HG02970 (cell line): ENCODE results near the gene ATP5MC3.
"Not testable (repeated sequence)": the region's sequence is repeated elsewhere in the genome, so short reads cannot be mapped to it uniquely, and the experiment has no call there.

ENCODE experiments used
- ATAC-seq: cut with Tn5 transposase; IDR thresholded peaks from one replicate; pipeline ENCODE4 v1.9.1; 2021; ENCODE audit warnings: mild to moderate bottlenecking, moderate library complexity, moderate number of reproducible peaks; ENCODE audit not compliant: unreplicated experiment, low FRiP score

The ATP5MC3 gene

DNA sequence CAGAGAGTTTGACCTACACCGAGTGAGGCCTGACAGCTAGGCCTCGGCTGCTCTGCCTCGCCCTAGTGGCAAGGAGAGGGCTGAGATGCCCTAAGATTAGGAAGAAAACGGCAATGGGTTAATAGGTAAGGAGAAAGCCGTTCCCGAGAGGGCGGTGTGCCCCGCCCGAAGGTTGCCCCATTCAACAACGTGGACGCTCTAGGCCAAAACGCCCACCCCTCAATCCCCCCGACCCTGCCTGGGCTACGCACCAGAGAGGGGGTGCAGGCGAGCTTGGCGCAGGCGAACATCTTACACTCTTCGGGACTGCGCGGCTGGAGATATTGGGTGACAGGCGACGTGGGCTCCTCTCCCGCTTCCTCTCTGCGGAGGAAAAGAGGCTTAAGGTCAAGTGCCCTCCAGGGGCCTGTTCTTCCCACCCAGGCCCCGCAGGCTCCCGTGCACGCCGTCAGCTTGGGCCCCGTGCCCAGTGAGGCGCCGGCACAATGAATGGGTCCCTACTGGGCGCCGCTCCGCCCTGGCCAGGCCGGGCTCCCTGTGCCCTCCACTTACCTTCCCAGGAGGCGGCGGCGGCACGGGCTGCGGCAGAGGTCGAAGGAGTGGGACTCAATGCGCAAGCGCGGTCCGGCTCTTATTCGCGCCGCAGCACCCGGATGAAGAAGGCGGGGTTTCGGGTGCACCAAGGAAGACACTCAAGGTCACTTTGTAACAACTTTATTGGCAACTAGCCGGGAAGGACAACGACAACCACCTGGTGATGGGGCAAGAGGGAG is at the start of gene ATP5MC3:
TSS of gene ATP5MC3 (minus strand) at position 607 of the 773 bp plus-strand sequence. CDS start at position 290, 317 bp downstream.
- ATAC-seq: peak; percentile 92

DNA sequence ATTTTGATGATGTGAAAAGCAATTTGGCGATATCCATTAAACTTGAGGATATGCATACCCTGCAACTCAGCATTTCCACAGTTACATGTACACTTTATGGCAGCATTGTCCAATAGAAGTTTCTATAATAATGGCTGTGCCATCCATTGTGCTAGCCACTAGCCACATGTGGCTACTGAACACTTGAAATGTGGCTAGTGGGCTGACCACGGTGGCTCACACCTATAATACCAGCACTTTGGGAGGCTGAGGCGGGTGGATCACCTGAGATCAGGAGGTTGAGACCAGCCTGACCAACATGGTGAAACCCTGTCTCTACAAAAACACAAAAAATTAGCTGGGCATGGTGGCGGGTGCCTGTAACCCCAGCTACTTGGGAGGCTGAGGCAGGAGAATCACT is 47.1 kb upstream of the ATP5MC3 start:
- ATAC-seq: not testable (repeated sequence)

DNA sequence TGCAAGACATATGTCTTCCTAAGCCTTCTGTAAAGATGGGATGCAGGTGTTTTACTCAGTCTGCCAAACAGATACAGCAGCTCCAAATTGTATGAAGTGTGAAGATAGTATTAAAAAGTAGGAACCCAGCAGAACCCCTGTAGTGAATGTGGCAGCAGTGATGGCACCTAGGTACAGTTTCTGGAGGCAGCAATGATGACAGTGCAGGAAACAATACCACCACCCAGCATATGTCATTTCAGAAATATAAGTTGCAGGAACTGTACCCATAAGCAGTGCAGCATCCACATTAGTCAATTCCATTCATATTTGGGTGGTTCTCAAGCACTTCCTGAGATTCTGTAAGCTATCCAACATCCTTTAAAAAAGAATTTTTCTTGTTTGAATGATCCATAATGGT is 46.7 kb upstream of the ATP5MC3 start:
- no peak for ATAC-seq

DNA sequence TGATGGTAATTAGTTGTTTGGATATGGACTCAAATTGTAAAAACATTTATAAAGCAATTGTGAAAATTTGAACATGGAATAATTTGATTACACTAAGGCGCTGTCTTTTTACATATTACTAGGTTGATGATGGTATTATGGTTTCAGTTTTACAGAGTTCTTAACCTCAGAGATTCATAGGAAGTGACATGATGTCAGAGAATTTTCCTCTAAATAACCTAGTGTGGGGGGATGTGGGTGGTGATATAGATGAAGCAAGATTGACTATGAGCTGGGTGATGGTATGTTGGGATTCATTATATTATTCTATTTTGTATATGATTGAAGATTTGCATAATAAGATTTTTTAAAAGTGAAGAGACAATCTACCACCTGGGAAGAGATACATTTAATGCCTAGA is 45.9 kb upstream of the ATP5MC3 start:
- no peak for ATAC-seq

DNA sequence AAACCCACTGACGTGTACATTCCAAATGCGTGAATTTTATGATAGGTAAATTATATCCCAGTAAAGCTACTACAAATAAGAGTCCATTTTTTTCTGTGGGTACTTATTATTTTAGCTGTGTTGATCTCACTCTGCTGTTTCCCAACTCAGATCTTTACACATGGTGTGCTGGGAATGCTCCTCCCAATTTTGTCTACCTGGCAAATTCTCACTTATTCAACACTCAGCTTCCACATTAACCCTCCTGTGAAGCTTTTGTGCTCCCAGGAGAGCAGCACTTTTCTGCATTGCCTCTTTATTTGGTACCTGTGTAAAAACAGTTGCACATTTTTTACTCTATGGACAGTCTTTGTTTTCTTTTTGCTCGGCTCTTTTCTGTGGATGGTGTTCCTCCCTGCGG is 38.6 kb upstream of the ATP5MC3 start:
- no peak for ATAC-seq

DNA sequence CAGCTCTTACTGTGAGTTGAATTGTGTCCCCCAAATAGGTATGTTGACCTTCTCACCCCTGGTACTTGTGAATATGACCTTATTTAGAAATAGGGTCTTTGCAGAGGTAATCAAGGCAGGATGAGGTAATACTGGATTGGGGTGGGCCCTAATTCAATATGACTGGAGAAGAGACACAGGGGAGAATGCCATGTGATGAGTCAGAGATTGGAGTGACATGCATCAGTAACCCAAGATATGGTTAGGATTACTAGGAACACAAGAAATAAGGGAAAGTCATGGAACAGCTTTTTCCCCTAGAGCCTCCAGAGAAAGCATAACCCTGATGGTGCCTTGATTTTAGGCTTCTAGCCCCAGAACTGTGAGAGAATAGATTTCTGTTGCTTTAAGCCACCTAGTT is 37.0 kb upstream of the ATP5MC3 start:
- ATAC-seq: no peak

DNA sequence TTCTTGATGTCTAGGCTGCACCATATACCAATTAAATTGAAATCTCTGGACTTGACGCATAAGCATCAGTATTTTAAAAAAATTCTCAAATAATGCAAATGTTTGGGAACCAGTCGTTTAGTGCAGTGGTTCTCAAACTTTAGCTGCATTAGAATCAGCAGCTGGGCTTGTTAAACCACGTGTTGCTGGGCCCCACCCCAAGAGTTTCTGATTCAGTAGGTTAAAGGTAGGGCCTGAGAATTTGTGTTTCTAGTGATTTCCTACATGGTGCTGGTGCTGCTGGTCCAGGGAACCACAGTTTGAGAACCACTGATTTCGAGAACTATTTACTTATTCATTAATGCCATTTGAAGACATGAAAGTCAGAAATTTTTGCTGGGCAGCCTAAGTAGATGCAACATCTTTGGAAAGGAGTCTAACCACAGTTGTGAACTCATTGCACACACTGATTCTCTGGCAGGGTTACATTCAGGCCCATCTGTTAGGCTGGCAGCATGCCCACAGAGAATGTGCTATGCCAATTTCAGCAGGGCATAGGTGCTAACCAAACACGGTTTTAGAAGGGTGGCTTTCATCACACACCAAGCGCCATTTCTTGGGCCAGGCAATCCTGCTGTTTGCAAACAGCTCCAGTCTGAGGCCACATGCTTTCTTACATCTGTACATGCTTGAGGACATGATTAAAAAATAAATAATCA is 26.4 kb upstream of the ATP5MC3 start:
- no peak for ATAC-seq

DNA sequence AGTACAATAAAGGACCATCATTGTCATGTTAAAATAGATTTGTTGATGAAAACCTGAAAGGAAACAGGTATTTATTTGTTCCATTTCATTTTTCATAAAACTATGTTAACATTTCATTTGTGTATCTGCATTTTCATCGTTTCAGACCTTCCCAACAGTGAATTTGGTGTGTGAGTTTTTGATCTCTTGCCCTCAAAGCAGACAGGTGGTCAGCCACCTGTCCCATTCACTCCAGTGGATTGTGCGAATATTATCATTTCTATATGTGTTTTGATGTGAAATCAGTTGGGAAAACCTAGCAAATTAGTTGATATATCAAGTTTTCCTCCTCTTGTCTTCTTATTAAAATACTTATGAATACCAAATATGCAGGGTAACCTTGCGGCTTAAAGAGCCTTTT is 25.4 kb upstream of the ATP5MC3 start:
- ATAC-seq: no peak

DNA sequence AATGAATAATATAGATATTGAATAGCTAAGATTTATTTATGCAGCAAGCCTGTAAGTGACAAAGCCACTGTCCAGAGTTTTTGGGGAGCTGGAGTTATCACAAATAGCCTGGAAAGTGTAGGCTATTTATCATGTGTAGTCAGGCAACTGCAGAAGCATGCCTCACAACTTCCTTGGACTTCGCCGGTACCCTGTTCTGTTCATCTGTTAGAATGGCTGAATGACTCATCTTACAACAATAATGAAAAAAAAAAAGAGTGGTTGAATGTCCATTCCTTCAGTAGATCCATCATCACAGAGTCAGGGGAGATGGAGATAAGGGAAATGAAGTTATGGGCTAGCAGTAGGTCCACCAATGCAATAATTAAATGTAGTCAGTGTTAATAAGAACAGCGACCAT is 24.0 kb upstream of the ATP5MC3 start:
- ATAC-seq: no peak

DNA sequence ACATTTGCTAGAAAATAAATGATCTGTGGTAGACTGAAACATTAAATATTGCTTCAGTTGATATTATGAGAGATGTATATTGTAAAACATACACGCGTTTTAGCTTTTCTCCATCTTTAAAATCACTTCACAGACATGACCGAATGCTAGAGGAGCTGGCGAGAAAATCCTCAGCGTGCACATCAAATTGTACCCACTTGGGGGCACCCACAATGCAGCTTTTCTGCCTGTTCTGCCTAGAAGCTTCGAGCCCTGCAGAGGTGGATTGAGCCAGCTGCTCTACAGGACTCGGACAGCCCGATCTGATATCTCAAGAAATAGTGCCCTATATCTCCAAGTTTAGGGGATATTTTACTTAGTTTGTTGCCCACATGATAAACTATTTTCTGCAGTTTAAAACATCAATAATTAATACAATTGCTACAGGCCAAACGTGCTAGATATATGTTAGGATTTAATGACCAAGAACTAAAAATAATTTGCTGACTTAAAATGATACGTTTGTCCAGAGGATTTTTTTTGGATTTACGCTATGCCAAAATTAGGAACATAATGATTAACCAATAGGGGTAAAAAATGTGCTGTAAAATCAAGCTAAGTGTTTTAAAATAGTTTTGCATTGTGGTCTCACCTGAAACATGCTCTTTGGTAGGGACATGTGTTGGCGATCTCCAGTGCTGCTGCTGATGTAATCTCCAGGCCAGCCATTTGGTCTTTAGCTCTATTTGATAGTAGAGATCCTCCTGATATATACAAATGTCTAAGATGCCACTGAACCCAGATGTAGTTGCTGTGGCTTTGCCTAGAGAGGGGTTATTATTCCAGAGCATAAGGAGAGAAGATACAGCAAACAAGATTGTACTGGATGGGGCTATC is 22.3 kb upstream of the ATP5MC3 start:
- ATAC-seq: no peak

DNA sequence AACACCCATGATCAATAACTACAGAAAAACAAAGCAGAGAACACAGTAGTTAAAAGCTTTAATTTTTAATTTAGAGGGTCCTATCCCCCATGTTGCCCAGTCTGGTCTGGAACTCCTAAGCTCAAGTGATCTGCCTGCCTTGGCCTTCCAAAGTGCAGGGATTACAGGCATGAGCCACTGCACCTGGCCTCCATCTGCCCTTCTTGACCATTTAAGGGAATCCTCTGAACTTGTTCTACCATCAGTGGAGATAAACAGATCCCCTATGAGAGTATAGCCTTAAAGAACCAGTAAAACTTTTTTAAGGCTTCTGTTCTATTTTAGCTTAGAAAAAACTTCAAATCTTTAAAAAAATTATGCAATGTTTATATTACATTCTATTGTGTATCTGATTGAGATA is 13.5 kb upstream of the ATP5MC3 start:
- ATAC-seq: no peak

DNA sequence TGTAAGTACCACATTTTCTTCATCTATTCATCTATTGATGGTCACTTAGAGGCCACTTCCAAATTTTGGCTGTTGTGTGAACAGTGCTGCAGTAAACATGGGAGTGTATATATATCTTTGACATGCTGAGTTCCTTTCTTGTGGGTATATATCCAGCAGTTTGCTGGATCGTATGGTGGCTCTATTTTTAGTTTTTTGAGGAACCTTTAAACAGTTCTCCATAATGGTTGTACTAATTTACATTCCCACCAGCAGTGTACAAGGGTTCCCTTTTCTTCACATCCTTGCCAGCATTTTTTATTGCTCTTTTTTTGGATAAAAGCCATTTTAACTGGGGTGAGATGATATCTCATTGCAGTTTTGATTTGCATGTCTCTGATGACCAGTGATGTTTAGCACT is 7.3 kb upstream of the ATP5MC3 start:
- ATAC-seq: no peak

DNA sequence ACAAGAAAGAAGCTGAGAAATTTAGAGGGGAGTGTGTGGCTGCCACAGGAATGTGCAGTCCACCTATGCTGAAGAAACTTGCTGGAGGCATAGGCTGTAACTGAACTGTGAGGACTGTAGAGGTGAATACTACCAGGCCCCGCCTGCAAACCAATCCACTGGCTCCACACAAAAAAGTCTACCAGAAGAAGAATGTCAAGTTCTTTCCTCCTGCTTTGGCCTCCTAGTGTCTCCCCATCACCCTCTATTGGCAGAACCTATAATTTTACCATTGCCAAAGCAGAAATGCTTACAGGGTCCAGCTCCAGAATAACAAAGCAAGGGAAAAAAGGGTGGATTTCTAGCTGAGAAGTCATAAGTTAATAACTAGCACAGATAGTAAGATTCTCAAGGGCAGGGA is 5.9 kb upstream of the ATP5MC3 start:
- ATAC-seq: no peak

DNA sequence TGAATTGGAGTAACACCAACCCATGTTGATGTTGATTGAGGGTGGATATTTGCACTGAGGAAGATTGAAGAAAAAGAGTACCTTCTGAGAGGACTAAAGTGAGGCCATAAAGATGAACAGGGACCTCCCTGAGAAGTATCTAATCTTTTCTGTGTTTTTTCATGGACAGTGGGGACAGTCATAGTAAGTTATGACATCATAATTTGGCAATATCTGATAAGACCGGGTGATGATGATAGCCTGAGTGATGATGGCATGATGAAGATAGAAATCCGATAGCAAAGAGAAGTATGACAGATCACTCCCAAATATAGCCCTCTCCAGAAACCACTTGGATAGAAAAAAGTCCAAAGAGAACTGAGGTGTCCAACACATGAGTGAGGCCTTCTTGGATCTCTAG is 2.2 kb upstream of the ATP5MC3 start:
- ATAC-seq: no peak

DNA sequence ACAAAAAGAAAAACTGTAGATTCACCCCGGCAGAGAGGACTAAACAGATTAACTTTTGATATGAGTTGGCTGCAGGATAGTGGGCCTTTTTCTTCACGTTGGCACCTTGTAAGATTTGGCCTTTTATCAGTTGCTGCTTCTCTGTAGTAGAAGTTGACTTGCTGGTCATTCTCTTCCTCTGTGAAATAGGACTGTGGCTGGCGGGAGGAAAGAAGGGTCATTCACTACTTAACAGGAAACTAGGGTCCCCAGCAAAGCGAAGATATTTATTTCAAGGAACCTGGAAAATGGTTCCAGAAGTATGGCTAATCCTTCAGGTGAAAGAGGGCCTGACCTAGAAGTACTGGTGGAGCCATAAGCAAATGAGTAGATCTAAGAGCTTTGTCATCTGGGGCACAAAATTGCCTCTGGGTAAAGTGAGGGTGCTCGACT is 383 bp upstream of the ATP5MC3 start:
- ATAC-seq: no peak

DNA sequence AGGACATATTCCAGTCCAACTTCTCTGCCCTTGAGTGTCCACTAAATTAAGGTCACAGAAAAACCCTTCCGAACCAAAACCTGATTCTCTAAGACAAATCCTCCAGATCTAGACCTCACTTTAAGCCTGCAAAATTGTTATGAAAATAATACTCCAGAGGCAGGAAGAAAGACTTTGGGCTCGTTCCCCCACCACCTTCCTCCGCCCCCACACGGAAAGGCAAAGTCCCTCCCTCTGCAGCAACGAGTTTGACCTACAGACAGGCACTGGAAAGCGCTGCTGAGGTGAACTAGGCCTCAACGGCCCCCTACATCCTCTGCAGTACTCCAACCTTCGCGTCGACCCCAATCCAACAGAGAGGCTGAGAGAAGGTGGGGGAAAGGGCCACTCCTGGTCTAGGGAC is 808 bp downstream of the ATP5MC3 start:
- ATAC-seq: peak; percentile 32

DNA sequence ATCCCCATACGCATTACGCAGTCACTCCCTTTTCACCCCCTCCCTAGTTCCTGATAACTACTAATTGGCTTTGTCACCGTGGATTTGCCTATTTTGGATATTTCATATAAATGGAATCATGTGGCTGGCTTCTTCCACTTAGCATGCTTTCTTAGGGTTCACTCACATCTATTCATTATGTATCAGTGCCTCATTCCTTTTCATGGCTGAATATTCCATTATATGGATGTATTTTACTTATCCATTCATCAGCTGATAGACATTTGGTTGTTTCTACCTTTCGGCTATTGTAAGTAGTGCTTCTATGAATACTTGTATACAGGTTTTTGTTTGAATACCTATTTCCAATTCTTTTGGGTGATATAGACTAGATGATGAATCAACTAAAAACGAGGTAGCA is 4.9 kb downstream of the ATP5MC3 start:
- no peak for ATAC-seq

DNA sequence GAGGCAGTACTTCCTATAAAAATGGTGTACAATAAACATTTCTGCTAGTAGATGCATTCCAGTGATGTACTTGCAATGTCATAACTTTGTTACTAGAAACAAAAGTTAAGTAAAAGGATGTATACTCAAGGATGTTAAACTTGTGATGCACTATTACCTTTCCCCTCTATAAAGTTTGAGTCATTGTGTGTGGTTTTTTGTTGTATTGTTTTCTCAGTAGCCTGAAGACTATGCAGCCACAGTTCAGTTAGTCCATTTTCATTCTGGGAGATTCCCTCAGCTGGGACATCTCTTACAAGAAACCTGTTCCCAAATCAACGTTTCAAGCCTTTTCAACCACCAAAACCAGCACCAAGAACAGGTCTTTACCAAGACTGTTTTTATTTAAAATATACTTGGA is 5.6 kb downstream of the ATP5MC3 start:
- no peak for ATAC-seq

DNA sequence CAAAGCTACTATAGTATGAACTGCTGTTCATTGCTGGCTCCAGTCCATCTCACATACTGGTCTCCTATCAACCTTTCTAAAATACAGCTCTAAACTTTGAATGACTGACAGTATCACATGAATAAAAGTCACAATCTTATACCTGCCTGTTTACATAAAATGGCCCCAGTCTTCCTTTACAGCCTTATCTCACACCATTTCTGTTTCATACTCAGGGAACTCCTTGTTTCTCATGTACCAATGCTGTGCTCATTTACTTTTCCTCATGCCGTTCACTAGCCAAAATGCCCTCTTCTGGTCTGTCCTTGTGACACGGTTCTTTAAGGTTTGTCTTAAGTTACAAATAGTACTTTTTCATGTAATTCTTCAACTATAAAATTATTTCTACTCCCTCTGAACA is 6.2 kb downstream of the ATP5MC3 start:
- no peak for ATAC-seq

DNA sequence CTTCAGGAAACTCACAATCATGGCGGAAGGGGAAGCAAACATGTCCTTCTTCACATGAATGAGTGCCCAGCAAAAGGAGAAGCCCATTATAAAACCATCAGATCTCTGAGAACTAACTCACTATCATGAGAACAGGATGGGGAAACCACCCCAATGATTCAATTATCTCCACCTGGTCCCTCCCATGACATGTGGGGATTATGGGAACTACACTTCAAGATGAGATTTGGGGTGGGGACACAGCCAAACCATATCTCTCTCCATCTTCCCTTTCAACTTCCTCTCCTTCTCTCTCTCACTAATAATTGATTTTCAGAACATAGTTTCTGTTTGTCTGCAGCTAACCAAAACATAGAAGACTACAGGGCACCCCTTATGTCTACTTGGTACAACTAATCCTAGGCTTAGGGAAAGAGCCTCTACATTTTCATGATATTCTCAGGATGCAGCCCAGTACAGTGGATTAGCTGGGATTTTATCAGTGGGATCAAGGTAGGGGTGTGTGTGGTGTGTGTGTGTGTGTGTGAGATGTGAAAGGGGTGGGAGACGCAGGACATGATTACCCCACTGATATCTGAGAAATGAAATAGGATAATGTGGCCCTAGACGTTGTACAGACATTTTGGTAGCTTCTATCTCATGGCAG is 10.7 kb downstream of the ATP5MC3 start:
- no peak for ATAC-seq

DNA sequence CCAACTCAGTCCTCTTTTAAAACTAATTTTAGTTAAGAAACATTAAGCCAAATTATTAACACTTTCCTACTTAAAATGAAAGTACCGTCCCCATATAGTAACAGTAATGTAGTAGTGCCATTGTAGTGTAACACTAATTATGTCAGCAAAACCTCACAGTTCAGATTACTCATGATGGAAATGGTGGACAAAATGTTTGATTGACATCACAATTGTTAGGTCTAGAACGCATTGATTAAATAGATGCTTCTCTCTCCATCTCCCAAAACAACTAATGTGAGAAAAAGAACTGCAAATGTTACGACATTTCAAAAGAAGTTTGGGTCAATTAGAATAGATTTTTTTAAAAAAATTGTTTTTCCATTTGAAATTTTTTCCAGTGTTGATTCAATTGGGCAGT is 12.3 kb downstream of the ATP5MC3 start:
- no peak for ATAC-seq
